ENCODE measurements around the gene WDCP.

GRCh38 chr2:24084386-24085199, 37.4 kb upstream of the WDCP start, which contains the start of gene TP53I3:
- TF ChIP-seq, protein P1, sequence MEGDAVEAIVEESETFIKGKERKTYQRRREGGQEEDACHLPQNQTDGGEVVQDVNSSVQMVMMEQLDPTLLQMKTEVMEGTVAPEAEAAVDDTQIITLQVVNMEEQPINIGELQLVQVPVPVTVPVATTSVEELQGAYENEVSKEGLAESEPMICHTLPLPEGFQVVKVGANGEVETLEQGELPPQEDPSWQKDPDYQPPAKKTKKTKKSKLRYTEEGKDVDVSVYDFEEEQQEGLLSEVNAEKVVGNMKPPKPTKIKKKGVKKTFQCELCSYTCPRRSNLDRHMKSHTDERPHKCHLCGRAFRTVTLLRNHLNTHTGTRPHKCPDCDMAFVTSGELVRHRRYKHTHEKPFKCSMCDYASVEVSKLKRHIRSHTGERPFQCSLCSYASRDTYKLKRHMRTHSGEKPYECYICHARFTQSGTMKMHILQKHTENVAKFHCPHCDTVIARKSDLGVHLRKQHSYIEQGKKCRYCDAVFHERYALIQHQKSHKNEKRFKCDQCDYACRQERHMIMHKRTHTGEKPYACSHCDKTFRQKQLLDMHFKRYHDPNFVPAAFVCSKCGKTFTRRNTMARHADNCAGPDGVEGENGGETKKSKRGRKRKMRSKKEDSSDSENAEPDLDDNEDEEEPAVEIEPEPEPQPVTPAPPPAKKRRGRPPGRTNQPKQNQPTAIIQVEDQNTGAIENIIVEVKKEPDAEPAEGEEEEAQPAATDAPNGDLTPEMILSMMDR (IDR thresholded peaks at IDR 0.05), result peak in 6 of 7 experiments; percentile 68 to 99 (median 97)
- TF ChIP-seq EP300 (IDR thresholded peaks at IDR 0.05), result no peak

Measured in stomach (tissue), 4 donors.